Mucosa of rectum (tissue), 2 donors: ENCODE results near the gene GALM.
"Not testable (repeated sequence)": the region's sequence is repeated elsewhere in the genome, so short reads cannot be mapped to it uniquely, and the experiment has no call there.

ENCODE experiments used
- H3K27ac ChIP-seq, 2 donors: one replicate each; pipeline ENCODE4 v1.7.0; 2013; ENCODE audit warnings: inconsistent platforms in 2 of 2, low read depth in 2 of 2, low read length in 2 of 2
- H3K27me3 ChIP-seq, 2 donors: one replicate each; pipeline ENCODE4 v1.7.0; 2013; ENCODE audit warnings: low read length in 2 of 2; ENCODE audit not compliant: control insufficient read depth in 2 of 2, insufficient read depth in 2 of 2
- H3K36me3 ChIP-seq, 2 donors: one replicate each; pipeline ENCODE4 v1.7.0; 2013; ENCODE audit warnings: low read length in 2 of 2; ENCODE audit not compliant: control insufficient read depth in 2 of 2, insufficient read depth in 2 of 2
- H3K4me1 ChIP-seq, 2 donors: one replicate each; pipeline ENCODE4 v1.7.0; 2013; ENCODE audit warnings: low read length in 2 of 2, mild to moderate bottlenecking in 1 of 2; ENCODE audit not compliant: control insufficient read depth in 2 of 2, insufficient read depth in 2 of 2
- H3K4me3 ChIP-seq, 2 donors: one replicate each; pipeline ENCODE4 v1.7.0; 2013; ENCODE audit warnings: low read length in 2 of 2
- H3K9ac ChIP-seq, 2 donors: one replicate each; pipeline ENCODE4 v1.7.0; 2013; ENCODE audit warnings: low read length in 2 of 2, low read depth in 1 of 2, mild to moderate bottlenecking in 1 of 2
- H3K9me3 ChIP-seq, 2 donors: one replicate each; pipeline ENCODE4 v1.7.0; 2013; ENCODE audit warnings: low read length in 2 of 2; ENCODE audit not compliant: control insufficient read depth in 2 of 2
- donor health status: healthy.
- donor health status: Normal muscosa, but diverticular disease.

Gene GALM

GRCh38 chr2:38698467-38699003 is 32.6 kb downstream of the GALM start:
- H3K27me3 ChIP-seq, result no peaks in the 10 kb centered on the region
- no peaks in the 10 kb centered on the region for H3K9me3 ChIP-seq
- no peak overlapping the region for H3K27ac ChIP-seq
- H3K4me3 ChIP-seq, result no peak overlapping the region
- H3K4me1 ChIP-seq, result peaks cover 2 to 3% of the 10 kb centered on the region in 2 donors
- H3K36me3 ChIP-seq, result no peaks in the 10 kb centered on the region
- no peak overlapping the region for H3K9ac ChIP-seq

DNA sequence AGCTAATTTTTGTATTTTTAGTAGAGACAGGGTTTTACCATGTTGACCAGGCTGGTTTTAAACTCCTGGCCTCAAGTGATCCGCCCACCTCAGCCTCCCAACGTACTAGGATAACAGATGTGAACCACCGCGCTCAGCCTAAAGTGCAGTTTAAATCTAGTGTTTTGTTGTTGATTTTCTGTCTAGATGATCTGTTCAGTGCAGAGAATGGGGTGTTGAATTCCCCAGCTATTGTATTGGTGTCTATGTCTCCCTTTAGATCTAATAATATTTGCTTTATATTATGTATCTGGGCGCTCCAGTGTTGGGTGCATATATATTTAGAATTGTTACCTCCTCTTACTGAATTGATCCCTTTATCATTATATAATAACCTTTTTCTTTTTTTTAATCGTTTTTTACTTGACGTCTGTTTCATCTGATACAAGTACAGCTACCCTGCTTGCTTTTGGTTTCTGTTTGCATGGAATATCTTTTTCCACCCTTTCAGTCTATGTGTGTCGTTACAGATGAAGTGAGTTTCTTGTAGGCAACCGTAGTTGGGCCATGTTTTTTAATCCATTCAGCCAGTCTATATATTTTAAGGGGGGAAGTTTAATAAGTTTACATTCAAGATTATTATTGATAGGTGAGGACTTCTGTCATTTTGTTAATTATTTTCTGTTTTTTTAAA is 34.3 kb downstream of the GALM start:
- H3K9me3 ChIP-seq, result no peaks in the 10 kb centered on the region
- H3K4me3 ChIP-seq, result no peak overlapping the region
- peaks cover 3 to 6% of the 10 kb centered on the region in 2 donors for H3K4me1 ChIP-seq
- H3K36me3 ChIP-seq, result no peaks in the 10 kb centered on the region
- H3K9ac ChIP-seq, result no peak overlapping the region
- H3K27me3 ChIP-seq, result no peaks in the 10 kb centered on the region
- H3K27ac ChIP-seq, result peak overlapping the region in 1 of 2 donors; percentile 32

- peak overlapping the region in 1 of 2 donors; percentile 32 for H3K27ac ChIP-seq
- no peak overlapping the region for H3K4me3 ChIP-seq
- H3K9ac ChIP-seq, result no peak overlapping the region
- no peaks in the 10 kb centered on the region for H3K27me3 ChIP-seq
- H3K36me3 ChIP-seq, result no peaks in the 10 kb centered on the region
- H3K9me3 ChIP-seq, result no peaks in the 10 kb centered on the region
- peaks cover 3 to 6% of the 10 kb centered on the region in 2 donors for H3K4me1 ChIP-seq
Measured at GRCh38 chr2:38700881-38701458, 35.1 kb downstream of the GALM start.

- no peaks in the 10 kb centered on the region for H3K9me3 ChIP-seq
- H3K36me3 ChIP-seq, result no peaks in the 10 kb centered on the region
- no peak overlapping the region for H3K27ac ChIP-seq
- H3K4me3 ChIP-seq, result no peak overlapping the region
- H3K4me1 ChIP-seq, result peaks cover 3 to 6% of the 10 kb centered on the region in 2 donors
- no peak overlapping the region for H3K9ac ChIP-seq
- H3K27me3 ChIP-seq, result no peaks in the 10 kb centered on the region
Measured at GRCh38 chr2:38701542-38701941, 35.6 kb downstream of the GALM start.

- Histone ChIP-seq H3K27ac (no peak overlapping the region), H3K9me3 (no peaks in the 10 kb centered on the region), H3K9ac (no peak overlapping the region), H3K4me3 (no peak overlapping the region), H3K27me3 (no peaks in the 10 kb centered on the region), H3K36me3 (no peaks in the 10 kb centered on the region), H3K4me1 (peaks cover 3 to 6% of the 10 kb centered on the region in 2 donors)
Measured at GRCh38 chr2:38702413-38702812, 36.5 kb downstream of the GALM start.

- H3K27ac ChIP-seq, H3K9ac ChIP-seq, H3K36me3 ChIP-seq, H3K4me3 ChIP-seq, H3K4me1 ChIP-seq, H3K27me3 ChIP-seq, H3K9me3 ChIP-seq: not testable (repeated sequence)
Measured at GRCh38 chr2:38703336-38703735, 37.4 kb downstream of the GALM start.

- H3K9me3 ChIP-seq, result no peaks in the 10 kb centered on the region
- no peaks in the 10 kb centered on the region for H3K27me3 ChIP-seq
- no peaks in the 10 kb centered on the region for H3K36me3 ChIP-seq
- no peak overlapping the region for H3K9ac ChIP-seq
- no peak overlapping the region for H3K4me3 ChIP-seq
- no peak overlapping the region for H3K27ac ChIP-seq
- peaks cover 6% of the 10 kb centered on the region in 2 donors for H3K4me1 ChIP-seq
Measured at GRCh38 chr2:38704664-38705063, 38.8 kb downstream of the GALM start.

- Histone ChIP-seq H3K4me3 (no peak overlapping the region), H3K27me3 (no peaks in the 10 kb centered on the region), H3K9me3 (no peaks in the 10 kb centered on the region), H3K9ac (no peak overlapping the region), H3K36me3 (peaks cover 0 to 6% of the 10 kb centered on the region in 2 donors), H3K27ac (no peak overlapping the region), H3K4me1 (peaks cover 4% of the 10 kb centered on the region in 2 donors)
Measured at GRCh38 chr2:38706846-38707345, 41.0 kb downstream of the GALM start.

DNA sequence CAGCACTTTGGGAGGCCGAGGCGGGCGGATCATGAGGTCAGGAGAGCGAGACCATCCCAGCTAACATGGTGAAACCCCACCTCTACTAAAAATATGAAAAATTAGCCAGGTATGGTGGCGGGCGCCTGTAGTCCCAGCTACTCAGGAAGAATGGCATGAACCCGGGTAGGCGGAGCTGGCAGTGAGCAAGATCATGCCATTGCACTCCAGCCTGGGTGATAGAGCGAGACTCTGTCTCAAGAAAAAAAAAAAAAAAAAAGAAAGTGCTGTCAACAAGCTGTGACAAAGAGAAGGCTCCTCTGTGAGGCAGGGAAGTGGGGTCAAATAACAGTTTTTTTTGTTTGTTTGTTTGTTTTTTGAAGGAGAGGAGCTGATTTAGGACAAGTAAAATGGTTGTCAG is 42.6 kb downstream of the GALM start:
- not testable (repeated sequence) for H3K9me3 ChIP-seq, H3K9ac ChIP-seq, H3K27ac ChIP-seq, H3K4me3 ChIP-seq, H3K4me1 ChIP-seq, H3K27me3 ChIP-seq
- H3K36me3 ChIP-seq, result peaks cover 0 to 10% of the 10 kb centered on the region in 2 donors

DNA sequence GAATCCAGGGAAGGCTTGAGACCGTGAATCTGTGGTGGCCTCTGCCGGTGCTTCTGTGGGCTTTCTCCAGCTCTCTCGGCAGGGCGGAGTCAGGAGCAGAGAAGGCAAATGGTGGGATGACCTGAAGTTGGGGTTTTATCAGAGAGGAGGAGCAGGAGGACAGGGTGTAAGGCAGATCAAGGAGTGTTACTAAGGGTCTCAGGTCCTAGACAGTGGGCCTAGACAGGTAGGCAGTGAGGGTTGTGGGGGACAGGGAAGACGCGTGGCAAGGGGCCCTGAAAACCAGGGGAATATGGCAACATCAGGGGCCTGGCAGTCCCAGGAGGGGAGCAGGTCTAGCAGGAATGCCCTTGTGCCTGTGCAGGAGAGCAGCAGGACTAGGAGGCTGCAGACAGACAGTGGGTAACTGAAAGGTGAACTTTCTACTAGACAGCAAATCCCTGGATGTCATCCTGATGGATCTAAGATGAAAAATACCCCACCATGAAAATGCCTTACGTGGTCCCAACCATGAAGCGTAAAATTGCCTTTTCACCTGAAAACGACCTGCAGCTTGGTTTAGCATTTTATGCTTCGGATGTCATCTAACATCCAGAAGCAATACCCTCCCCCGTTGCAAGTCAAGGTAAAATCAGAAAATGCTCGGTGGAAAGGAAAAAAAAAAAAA is 43.1 kb downstream of the GALM start:
- Histone ChIP-seq H3K27ac (no peak overlapping the region), H3K4me1 (peaks cover 3 to 4% of the 10 kb centered on the region in 2 donors), H3K9me3 (no peaks in the 10 kb centered on the region), H3K36me3 (peaks cover 0 to 10% of the 10 kb centered on the region in 2 donors), H3K9ac (no peak overlapping the region), H3K4me3 (no peak overlapping the region), H3K27me3 (no peaks in the 10 kb centered on the region)
